Stimulated activated CD8-positive, alpha-beta memory T cell treated with anti-CD3 and anti-CD28 coated beads, Interleukin-12 subunit alpha, Interleukin-12 subunit beta, amount 100 ng/mL, for 24 hours (primary cell): ENCODE data around the gene NEURL1.
"Not testable (repeated sequence)": the region's sequence is repeated elsewhere in the genome, so short reads cannot be mapped to it uniquely, and the experiment has no call there.

ENCODE experiments used
- DNase-seq: peaks from one replicate; pipeline ENCODE4 v3.0.0-alpha.2; 2020; ENCODE audit errors: extremely low read depth

NEURL1 gene

GRCh38 chr10:103465411-103466179 lies 27.9 kb upstream of the NEURL1 start:
- DNase-seq = no peak

- DNase-seq = no peak
Observed at GRCh38 chr10:103466734-103467133, 26.8 kb upstream of the NEURL1 start.

GRCh38 chr10:103467406-103467805 lies 26.1 kb upstream of the NEURL1 start:
- no peak for DNase-seq

GRCh38 chr10:103469201-103469600 lies 24.3 kb upstream of the NEURL1 start:
- DNase-seq = no peak

- DNase-seq = peak; percentile 38
Observed at GRCh38 chr10:103470761-103471653, 22.5 kb upstream of the NEURL1 start.

GRCh38 chr10:103472005-103472404 lies 21.5 kb upstream of the NEURL1 start:
- DNase-seq = no peak

GRCh38 chr10:103473261-103473671 lies 20.2 kb upstream of the NEURL1 start:
- no peak for DNase-seq

GRCh38 chr10:103474077-103474476 lies 19.4 kb upstream of the NEURL1 start:
- DNase-seq = no peak

GRCh38 chr10:103475437-103475836 lies 18.1 kb upstream of the NEURL1 start:
- no peak for DNase-seq

- DNase-seq = no peak
Observed at GRCh38 chr10:103476046-103476768, 17.3 kb upstream of the NEURL1 start.

- no peak for DNase-seq
Observed at GRCh38 chr10:103478671-103479070, 14.8 kb upstream of the NEURL1 start.

GRCh38 chr10:103479135-103479534 lies 14.4 kb upstream of the NEURL1 start, which contains the start of gene CALHM3:
Gene CALHM3, minus strand, starts transcription at chr10:103479240. Its CDS starts 208 bp downstream, at chr10:103479032.
- DNase-seq = no peak

GRCh38 chr10:103480521-103480920 lies 13.0 kb upstream of the NEURL1 start:
- DNase-seq = no peak

- DNase-seq = no peak
Observed at GRCh38 chr10:103481974-103482531, 11.5 kb upstream of the NEURL1 start.

GRCh38 chr10:103486635-103487409 lies 6.7 kb upstream of the NEURL1 start:
- DNase-seq = not testable (repeated sequence)

GRCh38 chr10:103487410-103487708 lies 6.1 kb upstream of the NEURL1 start:
- DNase-seq = no peak

- DNase-seq = no peak
Observed at GRCh38 chr10:103490986-103491314, 2.6 kb upstream of the NEURL1 start.

GRCh38 chr10:103491729-103492364 lies 1.7 kb upstream of the NEURL1 start:
- no peak for DNase-seq

- no peak for DNase-seq
Observed at GRCh38 chr10:103492655-103493261, 747 bp upstream of the NEURL1 start.
